ENCODE data around the gene FYB1.
A peak's percentile ranks its signal among the peaks of the same experiment; 100 is the strongest.

Gene FYB1

GRCh38 chr5:39104221-39104620 lies 115.1 kb downstream of the FYB1 start:
- Histone ChIP-seq H3K14ac (ENCODE audit: low read length in 2 of 2) (no peak overlapping the region), H3K27me3 (ENCODE audit: control insufficient read depth in 1 of 2, insufficient read depth in 1 of 2, low read length in 2 of 2) (no peaks in the 10 kb centered on the region), H3K4me3 (ENCODE audit: insufficient read depth in 1 of 2, low read depth in 1 of 2, low read length in 2 of 2) (no peak overlapping the region), H3K27ac (ENCODE audit: low read length, poor library complexity, severe bottlenecking) (no peak overlapping the region), H2AK5ac (ENCODE audit: low read length, severe bottlenecking) (no peak overlapping the region), H3K23ac (ENCODE audit: low read length in 2 of 2) (no peak overlapping the region), H3K4me2 (ENCODE audit: low read length, poor library complexity, severe bottlenecking) (no peak overlapping the region), H4K8ac (ENCODE audit: low read length) (peak overlapping the region; percentile 29), H3K79me1 (replicated peaks; ENCODE audit: low read length, poor library complexity, severe bottlenecking) (no peaks in the 10 kb centered on the region), H2BK5ac (ENCODE audit: low read depth, low read length, poor library complexity, severe bottlenecking) (no peak overlapping the region), H3K36me3 (ENCODE audit: control insufficient read depth in 1 of 2, insufficient read depth in 2 of 2, low read depth in 1 of 2, low read length in 2 of 2) (no peaks in the 10 kb centered on the region), H3K4me1 (ENCODE audit: control insufficient read depth, insufficient read depth, low read depth, low read length) (peaks cover 8% of the 10 kb centered on the region), H4K91ac (ENCODE audit: low read length) (no peak overlapping the region), H2BK15ac (ENCODE audit: low read depth, poor library complexity, severe bottlenecking) (no peak overlapping the region), H3K18ac (ENCODE audit: low read depth in 1 of 2, low read length in 2 of 2) (peak overlapping the region in 1 of 2 experiments; percentile 61), H3K9ac (ENCODE audit: low read length) (no peak overlapping the region), H2AFZ (ENCODE audit: low read depth, low read length) (no peak overlapping the region), H3K4ac (ENCODE audit: low read depth in 1 of 2, low read length in 2 of 2) (peak overlapping the region in 1 of 2 experiments; percentile 24), H2BK120ac (ENCODE audit: low read depth, low read length) (no peak overlapping the region), H2BK12ac (ENCODE audit: low read length in 2 of 2) (peak overlapping the region in 1 of 2 experiments; percentile 79), H3K9me3 (ENCODE audit: control insufficient read depth, low read length) (no peaks in the 10 kb centered on the region)
- 95% methylated on average over 1 of the region's 1 CpG for WGBS
- DNase-seq, result no peak

GRCh38 chr5:39102684-39103155 lies 116.6 kb downstream of the FYB1 start:
- H3K9ac ChIP-seq (ENCODE audit: low read length), result peak overlapping the region; percentile 37
- DNase-seq, result peak; percentile 50
- no peak overlapping the region for H2AK5ac ChIP-seq (ENCODE audit: low read length, severe bottlenecking)
- H3K27ac ChIP-seq (ENCODE audit: low read length, poor library complexity, severe bottlenecking), result peak overlapping the region; percentile 16
- H2BK12ac ChIP-seq (ENCODE audit: low read length in 2 of 2), result peak overlapping the region in 1 of 2 experiments; percentile 11
- H2BK120ac ChIP-seq (ENCODE audit: low read depth, low read length), result peak overlapping the region; percentile 4
- peaks cover 8% of the 10 kb centered on the region for H3K4me1 ChIP-seq (ENCODE audit: control insufficient read depth, insufficient read depth, low read depth, low read length)
- no peaks in the 10 kb centered on the region for H3K27me3 ChIP-seq (ENCODE audit: control insufficient read depth in 1 of 2, insufficient read depth in 1 of 2, low read length in 2 of 2)
- H4K91ac ChIP-seq (ENCODE audit: low read length), result peak overlapping the region; percentile 1
- H2BK5ac ChIP-seq (ENCODE audit: low read depth, low read length, poor library complexity, severe bottlenecking), result no peak overlapping the region
- H3K4ac ChIP-seq (ENCODE audit: low read depth in 1 of 2, low read length in 2 of 2), result no peak overlapping the region
- no peak overlapping the region for H2BK15ac ChIP-seq (ENCODE audit: low read depth, poor library complexity, severe bottlenecking)
- 49% methylated on average over 4 of the region's 4 CpGs for WGBS
- no peaks in the 10 kb centered on the region for H3K36me3 ChIP-seq (ENCODE audit: control insufficient read depth in 1 of 2, insufficient read depth in 2 of 2, low read depth in 1 of 2, low read length in 2 of 2)
- H3K14ac ChIP-seq (ENCODE audit: low read length in 2 of 2), result no peak overlapping the region
- H3K4me3 ChIP-seq (ENCODE audit: insufficient read depth in 1 of 2, low read depth in 1 of 2, low read length in 2 of 2), result peak overlapping the region in 1 of 2 experiments; percentile 2
- no peaks in the 10 kb centered on the region for H3K79me1 ChIP-seq (replicated peaks; ENCODE audit: low read length, poor library complexity, severe bottlenecking)
- H4K8ac ChIP-seq (ENCODE audit: low read length), result no peak overlapping the region
- H3K23ac ChIP-seq (ENCODE audit: low read length in 2 of 2), result no peak overlapping the region
- no peak overlapping the region for H2AFZ ChIP-seq (ENCODE audit: low read depth, low read length)
- no peak overlapping the region for H3K4me2 ChIP-seq (ENCODE audit: low read length, poor library complexity, severe bottlenecking)
- peak overlapping the region in 1 of 2 experiments; percentile 23 for H3K18ac ChIP-seq (ENCODE audit: low read depth in 1 of 2, low read length in 2 of 2)
- H3K9me3 ChIP-seq (ENCODE audit: control insufficient read depth, low read length), result no peaks in the 10 kb centered on the region

GRCh38 chr5:39100851-39101396 lies 118.4 kb downstream of the FYB1 start:
- Histone ChIP-seq H3K27me3 (ENCODE audit: control insufficient read depth in 1 of 2, insufficient read depth in 1 of 2, low read length in 2 of 2) (no peaks in the 10 kb centered on the region), H3K4me3 (ENCODE audit: insufficient read depth in 1 of 2, low read depth in 1 of 2, low read length in 2 of 2) (peak overlapping the region in 1 of 2 experiments; percentile 30), H3K4me2 (ENCODE audit: low read length, poor library complexity, severe bottlenecking) (no peak overlapping the region), H3K23ac (ENCODE audit: low read length in 2 of 2) (no peak overlapping the region), H2AK5ac (ENCODE audit: low read length, severe bottlenecking) (no peak overlapping the region), H4K8ac (ENCODE audit: low read length) (peak overlapping the region; percentile 93), H3K36me3 (ENCODE audit: control insufficient read depth in 1 of 2, insufficient read depth in 2 of 2, low read depth in 1 of 2, low read length in 2 of 2) (no peaks in the 10 kb centered on the region), H3K79me1 (replicated peaks; ENCODE audit: low read length, poor library complexity, severe bottlenecking) (no peaks in the 10 kb centered on the region), H3K9me3 (ENCODE audit: control insufficient read depth, low read length) (no peaks in the 10 kb centered on the region), H2AFZ (ENCODE audit: low read depth, low read length) (peak overlapping the region; percentile 3), H3K27ac (ENCODE audit: low read length, poor library complexity, severe bottlenecking) (peak overlapping the region; percentile 22), H2BK15ac (ENCODE audit: low read depth, poor library complexity, severe bottlenecking) (peak overlapping the region; percentile 75), H2BK12ac (ENCODE audit: low read length in 2 of 2) (peak overlapping the region; percentile 30 to 37), H4K91ac (ENCODE audit: low read length) (peak overlapping the region; percentile 47), H3K14ac (ENCODE audit: low read length in 2 of 2) (no peak overlapping the region), H3K4ac (ENCODE audit: low read depth in 1 of 2, low read length in 2 of 2) (peak overlapping the region; percentile 16 to 62), H3K9ac (ENCODE audit: low read length) (peak overlapping the region; percentile 59), H3K4me1 (ENCODE audit: control insufficient read depth, insufficient read depth, low read depth, low read length) (peaks cover 8% of the 10 kb centered on the region), H3K18ac (ENCODE audit: low read depth in 1 of 2, low read length in 2 of 2) (peak overlapping the region; percentile 74 to 96), H2BK5ac (ENCODE audit: low read depth, low read length, poor library complexity, severe bottlenecking) (no peak overlapping the region), H2BK120ac (ENCODE audit: low read depth, low read length) (peak overlapping the region; percentile 69)
- 0% methylated on average over 7 of the region's 7 CpGs for WGBS
- DNase-seq, result peak; percentile 98

GRCh38 chr5:39100301-39100850 lies 119.0 kb downstream of the FYB1 start:
- peak overlapping the region; percentile 87 for H2BK120ac ChIP-seq (ENCODE audit: low read depth, low read length)
- no peak overlapping the region for H2BK15ac ChIP-seq (ENCODE audit: low read depth, poor library complexity, severe bottlenecking)
- no peak overlapping the region for H2AK5ac ChIP-seq (ENCODE audit: low read length, severe bottlenecking)
- H3K23ac ChIP-seq (ENCODE audit: low read length in 2 of 2), result no peak overlapping the region
- H3K4me3 ChIP-seq (ENCODE audit: insufficient read depth in 1 of 2, low read depth in 1 of 2, low read length in 2 of 2), result no peak overlapping the region
- peak overlapping the region in 1 of 2 experiments; percentile 48 for H3K18ac ChIP-seq (ENCODE audit: low read depth in 1 of 2, low read length in 2 of 2)
- peaks cover 8% of the 10 kb centered on the region for H3K4me1 ChIP-seq (ENCODE audit: control insufficient read depth, insufficient read depth, low read depth, low read length)
- no CpG with 5 or more reads among the region's 6 CpGs for WGBS
- H2BK5ac ChIP-seq (ENCODE audit: low read depth, low read length, poor library complexity, severe bottlenecking), result no peak overlapping the region
- no peaks in the 10 kb centered on the region for H3K79me1 ChIP-seq (replicated peaks; ENCODE audit: low read length, poor library complexity, severe bottlenecking)
- no peak overlapping the region for H3K4me2 ChIP-seq (ENCODE audit: low read length, poor library complexity, severe bottlenecking)
- peak overlapping the region; percentile 22 for H3K27ac ChIP-seq (ENCODE audit: low read length, poor library complexity, severe bottlenecking)
- H3K4ac ChIP-seq (ENCODE audit: low read depth in 1 of 2, low read length in 2 of 2), result no peak overlapping the region
- H4K8ac ChIP-seq (ENCODE audit: low read length), result no peak overlapping the region
- no peak overlapping the region for H3K14ac ChIP-seq (ENCODE audit: low read length in 2 of 2)
- peak overlapping the region; percentile 15 for H3K9ac ChIP-seq (ENCODE audit: low read length)
- H3K9me3 ChIP-seq (ENCODE audit: control insufficient read depth, low read length), result no peaks in the 10 kb centered on the region
- H2AFZ ChIP-seq (ENCODE audit: low read depth, low read length), result no peak overlapping the region
- no peaks in the 10 kb centered on the region for H3K36me3 ChIP-seq (ENCODE audit: control insufficient read depth in 1 of 2, insufficient read depth in 2 of 2, low read depth in 1 of 2, low read length in 2 of 2)
- no peak for DNase-seq
- no peak overlapping the region for H4K91ac ChIP-seq (ENCODE audit: low read length)
- H2BK12ac ChIP-seq (ENCODE audit: low read length in 2 of 2), result peak overlapping the region in 1 of 2 experiments; percentile 21
- H3K27me3 ChIP-seq (ENCODE audit: control insufficient read depth in 1 of 2, insufficient read depth in 1 of 2, low read length in 2 of 2), result no peaks in the 10 kb centered on the region
